ENCODE measurements around the gene BCR.

DNA sequence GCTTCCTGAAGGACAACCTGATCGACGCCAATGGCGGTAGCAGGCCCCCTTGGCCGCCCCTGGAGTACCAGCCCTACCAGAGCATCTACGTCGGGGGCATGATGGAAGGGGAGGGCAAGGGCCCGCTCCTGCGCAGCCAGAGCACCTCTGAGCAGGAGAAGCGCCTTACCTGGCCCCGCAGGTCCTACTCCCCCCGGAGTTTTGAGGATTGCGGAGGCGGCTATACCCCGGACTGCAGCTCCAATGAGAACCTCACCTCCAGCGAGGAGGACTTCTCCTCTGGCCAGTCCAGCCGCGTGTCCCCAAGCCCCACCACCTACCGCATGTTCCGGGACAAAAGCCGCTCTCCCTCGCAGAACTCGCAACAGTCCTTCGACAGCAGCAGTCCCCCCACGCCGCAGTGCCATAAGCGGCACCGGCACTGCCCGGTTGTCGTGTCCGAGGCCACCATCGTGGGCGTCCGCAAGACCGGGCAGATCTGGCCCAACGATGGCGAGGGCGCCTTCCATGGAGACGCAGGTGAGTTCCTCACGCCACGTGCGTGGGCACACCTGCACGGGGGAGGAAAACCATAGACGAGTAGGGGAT is 1.5 kb downstream of the BCR start:
- TF ChIP-seq, protein P1, sequence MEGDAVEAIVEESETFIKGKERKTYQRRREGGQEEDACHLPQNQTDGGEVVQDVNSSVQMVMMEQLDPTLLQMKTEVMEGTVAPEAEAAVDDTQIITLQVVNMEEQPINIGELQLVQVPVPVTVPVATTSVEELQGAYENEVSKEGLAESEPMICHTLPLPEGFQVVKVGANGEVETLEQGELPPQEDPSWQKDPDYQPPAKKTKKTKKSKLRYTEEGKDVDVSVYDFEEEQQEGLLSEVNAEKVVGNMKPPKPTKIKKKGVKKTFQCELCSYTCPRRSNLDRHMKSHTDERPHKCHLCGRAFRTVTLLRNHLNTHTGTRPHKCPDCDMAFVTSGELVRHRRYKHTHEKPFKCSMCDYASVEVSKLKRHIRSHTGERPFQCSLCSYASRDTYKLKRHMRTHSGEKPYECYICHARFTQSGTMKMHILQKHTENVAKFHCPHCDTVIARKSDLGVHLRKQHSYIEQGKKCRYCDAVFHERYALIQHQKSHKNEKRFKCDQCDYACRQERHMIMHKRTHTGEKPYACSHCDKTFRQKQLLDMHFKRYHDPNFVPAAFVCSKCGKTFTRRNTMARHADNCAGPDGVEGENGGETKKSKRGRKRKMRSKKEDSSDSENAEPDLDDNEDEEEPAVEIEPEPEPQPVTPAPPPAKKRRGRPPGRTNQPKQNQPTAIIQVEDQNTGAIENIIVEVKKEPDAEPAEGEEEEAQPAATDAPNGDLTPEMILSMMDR (IDR thresholded peaks at IDR 0.05; ENCODE audit: insufficient read depth, low read length): no peak
- TF ChIP-seq POLR2AphosphoS5 (IDR thresholded peaks at IDR 0.05; ENCODE audit: low read depth): no peak
